Neural progenitor cell (in vitro differentiated cells): ENCODE measurements around the gene PPP2R2C. TPM values are rescaled to one million over a fixed set of nuclear protein-coding genes. Genes with fewer than 3 reads are reported as not detected.

Experiments
- DNase-seq: peaks from one replicate; pipeline ENCODE4 v3.0.0-alpha.2; 2016; ENCODE audit warnings: low spot score
- H2AFZ ChIP-seq: fragments of 200-600 bp; sonication (generic); replicated peaks from 2 replicates; pipeline ENCODE4 v1.6.1; 2016; ENCODE audit warnings: antibody characterized with exemption
- H3F3A ChIP-seq: fragments of 200-600 bp; sonication (generic); 2 replicates; pipeline ENCODE4 v1.6.1; 2016; ENCODE audit warnings: antibody characterized with exemption, low read depth
- H3K27ac ChIP-seq: fragments of 200-600 bp; sonication (generic); 2 replicates; pipeline ENCODE4 v1.5.1; 2016; ENCODE audit warnings: mild to moderate bottlenecking
- H3K27me3 ChIP-seq: fragments of 200-600 bp; sonication (generic); 2 replicates; pipeline ENCODE4 v1.6.1; 2016; ENCODE audit warnings: mild to moderate bottlenecking, moderate library complexity
- H3K36me3 ChIP-seq: fragments of 200-600 bp; sonication (generic); 2 replicates; pipeline ENCODE4 v1.5.1; 2016
- H3K4me1 ChIP-seq: fragments of 200-600 bp; sonication (generic); 2 replicates; pipeline ENCODE4 v1.6.1; 2016; ENCODE audit warnings: mixed run types
- H3K4me2 ChIP-seq: fragments of 200-600 bp; sonication (generic); 2 replicates; pipeline ENCODE4 v1.6.1; 2016
- H3K4me3 ChIP-seq: fragments of 200-600 bp; sonication (generic); 2 replicates; pipeline ENCODE4 v1.5.1; 2016
- H3K79me2 ChIP-seq: fragments of 200-600 bp; sonication (generic); 2 replicates; pipeline ENCODE4 v1.6.1; 2016; ENCODE audit warnings: low read depth
- H3K9ac ChIP-seq: fragments of 200-600 bp; sonication (generic); 2 replicates; pipeline ENCODE4 v1.6.1; 2016
- H3K9me3 ChIP-seq: fragments of 200-600 bp; sonication (generic); 2 replicates; pipeline ENCODE4 v1.5.1; 2016; ENCODE audit warnings: low read depth
- H4K20me1 ChIP-seq: fragments of 200-600 bp; sonication (generic); 2 replicates; pipeline ENCODE4 v1.6.1; 2016; ENCODE audit warnings: low read depth
- H3K27ac Mint-ChIP-seq: 3 replicates; pipeline ENCODE4 v1.8.0; 2021; ENCODE audit warnings: mixed read lengths
- H3K27me3 Mint-ChIP-seq: 2 replicates; pipeline ENCODE4 v1.8.0; 2022; ENCODE audit warnings: low read depth, mild to moderate bottlenecking, inconsistent platforms, moderate library complexity, mixed read lengths; ENCODE audit not compliant: insufficient read depth
- H3K36me3 Mint-ChIP-seq: 3 replicates; pipeline ENCODE4 v1.8.0; 2021; ENCODE audit warnings: mixed read lengths
- H3K4me1 Mint-ChIP-seq: 3 replicates; pipeline ENCODE4 v1.8.0; 2021; ENCODE audit warnings: mixed read lengths
- H3K4me3 Mint-ChIP-seq: 3 replicates; pipeline ENCODE4 v1.8.0; 2021; ENCODE audit warnings: mild to moderate bottlenecking, moderate library complexity, mixed read lengths
- H3K9me3 Mint-ChIP-seq: 3 replicates; pipeline ENCODE4 v1.8.0; 2020; ENCODE audit warnings: mixed read lengths
- CTCF ChIP-seq: fragments of 200-600 bp; sonication (generic); IDR thresholded peaks from 2 replicates; pipeline ENCODE4 v1.5.1; 2017; ENCODE audit warnings: antibody characterized with exemption, mild to moderate bottlenecking
- EZH2 ChIP-seq: fragments of 200-600 bp; sonication (generic); IDR thresholded peaks from 2 replicates; pipeline ENCODE4 v1.6.1; 2017; ENCODE audit warnings: antibody characterized with exemption, mild to moderate bottlenecking, moderate library complexity
- EZH2phosphoT487 ChIP-seq: fragments of 200-600 bp; sonication (generic); IDR thresholded peaks from 2 replicates; pipeline ENCODE4 v1.6.1; 2017; ENCODE audit warnings: antibody characterized with exemption
- total RNA-seq: library from RNA; depleted of rRNA; stranded (reverse); fragments of >200 nt; gene quantifications from 2 replicates; pipeline ENCODE4 v1.2.3, GENCODE V29; 2015; ENCODE audit warnings: low replicate concordance

The PPP2R2C gene
- total RNA-seq, 1 donor from 2014 or later, result 3.5 TPM

GRCh38 chr4:6404611-6405396 is 67.6 kb downstream of the PPP2R2C start:
- H3K9me3 Mint-ChIP-seq, result no peaks in the 10 kb centered on the region
- TF ChIP-seq EZH2phosphoT487 (no peak), CTCF (no peak), EZH2 (no peak)
- H3K4me3 ChIP-seq, result no peak overlapping the region
- peak overlapping the region; percentile 58 for H3K4me2 ChIP-seq
- H3K27ac ChIP-seq, result no peak overlapping the region
- H3K9ac ChIP-seq, result no peak overlapping the region
- no peaks in the 10 kb centered on the region for H3K36me3 Mint-ChIP-seq
- peaks cover 32% of the 10 kb centered on the region for H3F3A ChIP-seq
- peak; percentile 73 for DNase-seq
- no peaks in the 10 kb centered on the region for H3K79me2 ChIP-seq
- no peaks in the 10 kb centered on the region for H3K9me3 ChIP-seq
- H3K27me3 Mint-ChIP-seq, result peaks cover 20% of the 10 kb centered on the region
- H3K27me3 ChIP-seq, result no peaks in the 10 kb centered on the region
- H3K4me3 Mint-ChIP-seq, result peak overlapping the region; percentile 67
- peaks cover 35% of the 10 kb centered on the region for H3K4me1 Mint-ChIP-seq
- H3K27ac Mint-ChIP-seq, result peak overlapping the region; percentile 27
- H2AFZ ChIP-seq, result no peak overlapping the region
- H3K36me3 ChIP-seq, result no peaks in the 10 kb centered on the region
- peaks cover 3% of the 10 kb centered on the region for H4K20me1 ChIP-seq
- peaks cover 35% of the 10 kb centered on the region for H3K4me1 ChIP-seq

- Mint-ChIP-seq H3K36me3 (no peaks in the 10 kb centered on the region), H3K9me3 (no peaks in the 10 kb centered on the region), H3K4me3 (no peak overlapping the region), H3K27me3 (peaks cover 17% of the 10 kb centered on the region), H3K27ac (no peak overlapping the region), H3K4me1 (peaks cover 41% of the 10 kb centered on the region)
- Histone ChIP-seq H3K9me3 (no peaks in the 10 kb centered on the region), H3K27ac (no peak overlapping the region), H3K79me2 (no peaks in the 10 kb centered on the region), H2AFZ (no peak overlapping the region), H3F3A (peaks cover 32% of the 10 kb centered on the region), H3K9ac (no peak overlapping the region), H3K27me3 (no peaks in the 10 kb centered on the region), H3K36me3 (no peaks in the 10 kb centered on the region), H3K4me2 (peak overlapping the region; percentile 31), H3K4me3 (no peak overlapping the region), H3K4me1 (peaks cover 36% of the 10 kb centered on the region), H4K20me1 (peaks cover 3% of the 10 kb centered on the region)
- TF ChIP-seq EZH2phosphoT487 (no peak), CTCF (no peak), EZH2 (no peak)
- DNase-seq, result no peak
These were observed 69.1 kb downstream of the PPP2R2C start for GRCh38 chr4:6403400-6403685.

- Mint-ChIP-seq H3K9me3 (no peaks in the 10 kb centered on the region), H3K4me1 (peaks cover 41% of the 10 kb centered on the region), H3K27ac (no peak overlapping the region), H3K36me3 (no peaks in the 10 kb centered on the region), H3K27me3 (peaks cover 16% of the 10 kb centered on the region), H3K4me3 (no peak overlapping the region)
- H3K27me3 ChIP-seq, result no peaks in the 10 kb centered on the region
- no peaks in the 10 kb centered on the region for H3K36me3 ChIP-seq
- H2AFZ ChIP-seq, result no peak overlapping the region
- H3F3A ChIP-seq, result peaks cover 32% of the 10 kb centered on the region
- DNase-seq, result peak; percentile 56
- no peaks in the 10 kb centered on the region for H3K9me3 ChIP-seq
- H3K27ac ChIP-seq, result no peak overlapping the region
- H3K9ac ChIP-seq, result no peak overlapping the region
- no peak overlapping the region for H3K4me3 ChIP-seq
- H3K79me2 ChIP-seq, result no peaks in the 10 kb centered on the region
- peaks cover 36% of the 10 kb centered on the region for H3K4me1 ChIP-seq
- H4K20me1 ChIP-seq, result peaks cover 3% of the 10 kb centered on the region
- TF ChIP-seq CTCF (peak; percentile 27), EZH2phosphoT487 (no peak)
- H3K4me2 ChIP-seq, result peak overlapping the region; percentile 31
These were observed 69.6 kb downstream of the PPP2R2C start for GRCh38 chr4:6402566-6403399.
